OCI-LY3 (cell line): ENCODE results near the gene TRIM6.
A peak's percentile ranks its signal among the peaks of the same experiment; 100 is the strongest.

Experiments
- EZH2phosphoT487 ChIP-seq: fragments of 200-600 bp; shearing (Covaris generic); IDR thresholded peaks from 2 replicates; pipeline ENCODE4 v1.6.1; 2018; ENCODE audit warnings: antibody characterized with exemption, mixed run types, low read depth
- TF ChIP-seq, protein P1 (sequence below): fragments of 200-600, 300-600 bp; sonication (generic); IDR thresholded peaks from 2 replicates; pipeline ENCODE4 v1.5.1; 2014; ENCODE audit warnings: antibody characterized with exemption, low read length, low read depth

DNA sequence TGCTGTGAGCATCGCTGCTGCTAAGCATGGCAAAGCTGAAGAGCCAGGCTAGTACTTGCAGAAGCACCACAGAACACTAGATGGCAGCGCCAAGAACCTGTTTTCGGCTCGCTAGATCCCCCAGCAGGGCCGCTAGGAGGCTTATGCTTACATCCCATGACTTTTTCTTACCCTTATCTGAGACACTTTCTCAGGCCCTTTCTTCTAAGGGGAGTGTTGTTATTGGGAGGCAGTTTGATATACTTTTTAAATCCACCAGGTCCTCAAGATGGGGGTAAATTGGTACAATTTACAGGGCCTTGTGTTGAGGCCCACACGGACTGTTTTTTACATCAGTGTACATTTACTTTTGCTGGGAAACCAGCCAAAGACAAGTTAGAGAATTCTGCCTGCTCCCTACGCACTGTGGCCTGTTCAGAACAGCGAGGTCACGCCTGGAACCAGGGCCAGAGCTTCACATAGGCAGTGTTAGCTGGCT lies 4.0 kb downstream of the TRIM6 start:
- TF ChIP-seq, protein P1, sequence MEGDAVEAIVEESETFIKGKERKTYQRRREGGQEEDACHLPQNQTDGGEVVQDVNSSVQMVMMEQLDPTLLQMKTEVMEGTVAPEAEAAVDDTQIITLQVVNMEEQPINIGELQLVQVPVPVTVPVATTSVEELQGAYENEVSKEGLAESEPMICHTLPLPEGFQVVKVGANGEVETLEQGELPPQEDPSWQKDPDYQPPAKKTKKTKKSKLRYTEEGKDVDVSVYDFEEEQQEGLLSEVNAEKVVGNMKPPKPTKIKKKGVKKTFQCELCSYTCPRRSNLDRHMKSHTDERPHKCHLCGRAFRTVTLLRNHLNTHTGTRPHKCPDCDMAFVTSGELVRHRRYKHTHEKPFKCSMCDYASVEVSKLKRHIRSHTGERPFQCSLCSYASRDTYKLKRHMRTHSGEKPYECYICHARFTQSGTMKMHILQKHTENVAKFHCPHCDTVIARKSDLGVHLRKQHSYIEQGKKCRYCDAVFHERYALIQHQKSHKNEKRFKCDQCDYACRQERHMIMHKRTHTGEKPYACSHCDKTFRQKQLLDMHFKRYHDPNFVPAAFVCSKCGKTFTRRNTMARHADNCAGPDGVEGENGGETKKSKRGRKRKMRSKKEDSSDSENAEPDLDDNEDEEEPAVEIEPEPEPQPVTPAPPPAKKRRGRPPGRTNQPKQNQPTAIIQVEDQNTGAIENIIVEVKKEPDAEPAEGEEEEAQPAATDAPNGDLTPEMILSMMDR = peak; percentile 93
- no peak for TF ChIP-seq EZH2phosphoT487
